GM12878 (cell line): ENCODE measurements around the gene PPP1R2. TPM values are rescaled to one million over a fixed set of nuclear protein-coding genes. Genes with fewer than 3 reads are reported as not detected.

Experiments
- ATAC-seq: fragments of 200-7000 bp; cut with Tn5 transposase; 3 replicates; pipeline ENCODE4 v1.9.1; 2020; ENCODE audit warnings: mild to moderate bottlenecking, moderate library complexity
- BruUV-seq: library from RNA; stranded (reverse); fragments of 400-500 nt; replicated peaks from 2 replicates; lab custom pipeline; 2021; lab: Mats Ljungman, UMichigan
- CTCF ChIA-PET: fragments of 300-600 bp; sonication (Branson Sonifier 250); formaldehyde crosslinking; extraction: SDS; loops from one replicate; lab custom pipeline; 2021; ENCODE audit warnings: inconsistent platforms; lab: Yijun Ruan, JAX
- POLR2A ChIA-PET: fragments of 350-600 bp; formaldehyde crosslinking; extraction: SDS; loops from one replicate; lab custom pipeline; 2021; ENCODE audit warnings: inconsistent platforms; lab: Charles Lee
- RAD21 ChIA-PET: fragments of 300-600 bp; sonication (Branson Sonifier 250); formaldehyde crosslinking; loops from one replicate; lab custom pipeline; 2023; ENCODE audit warnings: antibody characterized with exemption; ENCODE audit not compliant: unreplicated experiment; lab: Charles Lee
- SMC1A ChIA-PET: fragments of 300-600 bp; sonication (Branson Sonifier 250); formaldehyde crosslinking; loops from one replicate; lab custom pipeline; 2023; ENCODE audit not compliant: unreplicated experiment, uncharacterized antibody; lab: Charles Lee
- DNase-seq: peaks from one replicate; pipeline ENCODE4 v3.0.0-alpha.2; 2011; ENCODE audit warnings: low read depth, low spot score
- FAIRE-seq: peaks from 3 replicates; lab custom pipeline; 2011; peaks lifted over from hg19 to GRCh38; lab: Jason Lieb, UNC
- H2AFZ ChIP-seq: 2 replicates; pipeline ENCODE4 v1.6.0; 2011; ENCODE audit warnings: low read depth, low read length, control low read depth; ENCODE audit not compliant: control insufficient read depth
- H3K27ac ChIP-seq: 2 replicates; pipeline ENCODE4 v1.5.1; 2011; ENCODE audit warnings: control low read depth; ENCODE audit not compliant: control insufficient read depth, insufficient read depth
- H3K27me3 ChIP-seq, 2 experiments: replicated peaks in 1 of 2; 2 replicates each; pipeline versions ENCODE4 v1.6.0 to v1.6.1; 2011; ENCODE audit warnings: low read length in 1 of 2; ENCODE audit not compliant: control insufficient read depth in 2 of 2, insufficient read depth in 2 of 2
- H3K36me3 ChIP-seq, 2 experiments: 2 replicates each; pipeline ENCODE4 v1.5.1; 2011; ENCODE audit warnings: low read length in 1 of 2; ENCODE audit not compliant: control insufficient read depth in 2 of 2, insufficient read depth in 2 of 2
- H3K4me1 ChIP-seq: 2 replicates; pipeline ENCODE4 v1.6.1; 2011; ENCODE audit warnings: mild to moderate bottlenecking, low read length, moderate library complexity, mixed read lengths; ENCODE audit not compliant: control insufficient read depth, insufficient read depth
- H3K4me2 ChIP-seq: 2 replicates; pipeline ENCODE4 v1.6.0; 2011; ENCODE audit warnings: control low read depth; ENCODE audit not compliant: control insufficient read depth, insufficient read depth
- H3K4me3 ChIP-seq: fragments of 200-600 bp; sonication (generic); 2 replicates; pipeline ENCODE4 v1.5.1; 2016
- H3K79me2 ChIP-seq: 2 replicates; pipeline ENCODE4 v1.6.0; 2011; ENCODE audit warnings: low read length; ENCODE audit not compliant: control insufficient read depth, insufficient read depth
- H3K9ac ChIP-seq: 2 replicates; pipeline ENCODE4 v1.8.0; 2011; ENCODE audit warnings: low read length, control low read depth, mixed read lengths; ENCODE audit not compliant: control insufficient read depth, insufficient read depth
- H3K9me3 ChIP-seq: replicated peaks from 3 replicates; pipeline ENCODE4 v1.5.1; 2011; ENCODE audit warnings: mild to moderate bottlenecking, low read length; ENCODE audit not compliant: control insufficient read depth, insufficient read depth
- H4K20me1 ChIP-seq: 2 replicates; pipeline ENCODE4 v1.6.0; 2011; ENCODE audit not compliant: control insufficient read depth, insufficient read depth
- KAT2A ChIP-seq: conservative IDR thresholded peaks from 2 replicates; pipeline ENCODE4 v1.6.1; 2011; ENCODE audit warnings: low read depth, low read length; ENCODE audit not compliant: control insufficient read depth
- RAD51 ChIP-seq: fragments of 450-650 bp; IDR thresholded peaks from 2 replicates; pipeline ENCODE4 v1.6.1; 2016; ENCODE audit warnings: moderate library complexity, mild to moderate bottlenecking, inconsistent platforms
- SIN3A ChIP-seq: IDR thresholded peaks from 2 replicates; pipeline ENCODE4 v1.6.1; 2012; ENCODE audit warnings: low read depth, low read length, improper control_type of control experiment
- SMARCA5 ChIP-seq: fragments of 450-650 bp; IDR thresholded peaks from 2 replicates; pipeline ENCODE4 v1.6.1; 2017; ENCODE audit warnings: mild to moderate bottlenecking
- TBL1XR1 ChIP-seq: IDR thresholded peaks from 2 replicates; pipeline ENCODE4 v1.6.1; 2012; ENCODE audit warnings: low read depth, low read length, improper control_type of control experiment
- YBX1 ChIP-seq: fragments of 450-650 bp; IDR thresholded peaks from 2 replicates; pipeline ENCODE4 v1.6.1; 2016; ENCODE audit warnings: antibody characterized with exemption
- ZNF207 ChIP-seq: fragments of 450-650 bp; IDR thresholded peaks from 2 replicates; pipeline ENCODE4 v1.6.1; 2014; ENCODE audit warnings: antibody characterized with exemption, mild to moderate bottlenecking, borderline replicate concordance
- WGBS: methylation state at CpG from one replicate; pipeline ENCODE4 v1.1.6; 2016; ENCODE audit warnings: low lambda C conversion rate; ENCODE audit not compliant: insufficient replicate concordance, insufficient coverage; ENCODE audit errors: missing lambda C conversion rate; 5-methylcytosine and 5-hydroxymethylcytosine counted together
- in situ Hi-C: fragments of 300-500 bp; cut with MboI; formaldehyde crosslinking; loops from 9 replicates; pipeline ENCODE4 v1.14.3; 2018; ENCODE audit warnings: mixed read lengths
- intact Hi-C: fragments of 100-400 bp; cut with micrococcal nuclease; formaldehyde crosslinking; loops from one replicate; pipeline ENCODE4 v1.14.2; 2022; ENCODE audit not compliant: unreplicated experiment
- polyA plus RNA-seq, 11 experiments: library from polyadenylated mRNA; depleted of rRNA in 4 of 11; unstranded in 6 of 11; stranded (reverse) in 5 of 11; fragments of >200 nt; fragmentation: Nextera tagmentation in 4 of 11; fragmentation: Illumina TruSeq in 1 of 11; extraction: Ambion mirVana in 4 of 11; extraction: Trizol in 1 of 11; gene quantifications; 1 replicate in 1 of 11; 2 replicates in 10 of 11; pipeline versions ENCODE4 v1.2.1 to v1.2.3, GENCODE V29; 2011 to 2016; ENCODE audit warnings: inconsistent platforms in 2 of 11, missing spikeins in 2 of 11, low read depth in 1 of 11
- total RNA-seq, 4 experiments: library from RNA; depleted of rRNA in 3 of 4; stranded (reverse); fragments of >200 nt in 3 of 4; fragmentation: Illumina TruSeq in 1 of 4; extraction: Trizol in 1 of 4; gene quantifications; 2 replicates each; pipeline versions ENCODE4 v1.2.1 to v1.2.3, GENCODE V29; 2013 to 2021
- TF ChIP-seq, protein P1 (sequence below): fragments of 450-650 bp; IDR thresholded peaks from 2 replicates; pipeline ENCODE4 v1.6.1; 2018; ENCODE audit warnings: borderline replicate concordance, mild to moderate bottlenecking; ENCODE audit not compliant: partially characterized antibody
- TF ChIP-seq, protein P2 (sequence below): IDR thresholded peaks from 2 replicates; pipeline ENCODE4 v1.6.1; 2011; ENCODE audit warnings: borderline replicate concordance, low read depth, mild to moderate bottlenecking, moderate library complexity, low read length; ENCODE audit not compliant: insufficient read depth, poor library complexity, severe bottlenecking
- TF ChIP-seq, protein P3 (sequence below): IDR thresholded peaks from 2 replicates; pipeline ENCODE4 v1.6.1; 2011; ENCODE audit warnings: borderline replicate concordance, low read depth, mild to moderate bottlenecking, moderate library complexity, mixed read lengths, low read length; ENCODE audit not compliant: insufficient read depth; ENCODE audit errors: extremely low read length
- TF ChIP-seq, protein P4 (sequence below): fragments of 450-650 bp; IDR thresholded peaks from 2 replicates; pipeline ENCODE4 v1.6.1; 2017; ENCODE audit warnings: low read depth, mild to moderate bottlenecking, moderate library complexity
- TF ChIP-seq, protein P5 (sequence below): IDR thresholded peaks from 2 replicates; pipeline ENCODE4 v1.6.1; 2012; ENCODE audit warnings: improper control_type of control experiment, low read depth, low read length; ENCODE audit not compliant: insufficient replicate concordance

Gene PPP1R2
- total and polyA plus RNA-seq, 10 of the 15 experiments (the other 5 are each of a cell fraction or from before 2014, with no cell fraction given): 10.5 to 116 (median 46.9) TPM

DNA sequence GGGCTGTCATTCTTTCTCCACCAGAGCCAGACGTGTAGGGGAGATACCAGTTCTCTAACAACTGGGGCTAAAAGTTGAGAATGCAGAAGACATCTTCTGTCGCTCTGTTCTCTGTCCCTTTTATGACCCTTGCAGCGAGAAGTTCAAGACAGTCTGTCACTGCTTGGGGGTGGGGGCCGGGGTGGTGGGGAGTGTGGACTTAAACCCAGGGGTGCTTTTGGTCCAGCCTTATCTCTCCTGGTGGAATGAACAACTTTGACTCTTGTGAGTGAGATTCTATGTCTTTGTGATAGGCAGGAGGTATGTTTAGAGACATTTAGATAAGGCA lies 41.4 kb upstream of the PPP1R2 start:
- WGBS: 53% methylated on average over 4 of the region's 4 CpGs
- H3K27ac ChIP-seq: no peak overlapping the region
- POLR2A ChIA-PET: no interaction called here
- H3K27me3 ChIP-seq: no peaks in the 10 kb centered on the region
- no peaks in the 10 kb centered on the region for H3K36me3 ChIP-seq
- RAD21 ChIA-PET: interaction anchor here (0.7 kb wide), 1 partner anchor 30 kb away, joined by 3 read pairs; no protein-coding TSS in a partner anchor
- DNase-seq: no peak
- H3K4me2 ChIP-seq: no peak overlapping the region
- ATAC-seq: no peak
- H3K4me3 ChIP-seq: no peak overlapping the region
- no TSS peak for BruUV-seq
- peaks cover 4% of the 10 kb centered on the region; the same call in 1 of the 3 replicates for H3K9me3 ChIP-seq
- SMC1A ChIA-PET: interaction anchor here (1.3 to 1.7 kb wide), 2 partner anchors 10 to 11 kb away, joined by 4 to 5 read pairs; no protein-coding TSS in a partner anchor
- in situ Hi-C loops (no loop called here), intact Hi-C loops (no loop called here)
- H2AFZ ChIP-seq: no peak overlapping the region
- no peaks in the 10 kb centered on the region for H4K20me1 ChIP-seq
- H3K79me2 ChIP-seq: no peaks in the 10 kb centered on the region
- no peak overlapping the region for H3K9ac ChIP-seq
- H3K4me1 ChIP-seq: no peaks in the 10 kb centered on the region; the same call in 1 of the 2 replicates
- no peak for FAIRE-seq
- CTCF ChIA-PET: no interaction called here
- TF ChIP-seq, protein P1, sequence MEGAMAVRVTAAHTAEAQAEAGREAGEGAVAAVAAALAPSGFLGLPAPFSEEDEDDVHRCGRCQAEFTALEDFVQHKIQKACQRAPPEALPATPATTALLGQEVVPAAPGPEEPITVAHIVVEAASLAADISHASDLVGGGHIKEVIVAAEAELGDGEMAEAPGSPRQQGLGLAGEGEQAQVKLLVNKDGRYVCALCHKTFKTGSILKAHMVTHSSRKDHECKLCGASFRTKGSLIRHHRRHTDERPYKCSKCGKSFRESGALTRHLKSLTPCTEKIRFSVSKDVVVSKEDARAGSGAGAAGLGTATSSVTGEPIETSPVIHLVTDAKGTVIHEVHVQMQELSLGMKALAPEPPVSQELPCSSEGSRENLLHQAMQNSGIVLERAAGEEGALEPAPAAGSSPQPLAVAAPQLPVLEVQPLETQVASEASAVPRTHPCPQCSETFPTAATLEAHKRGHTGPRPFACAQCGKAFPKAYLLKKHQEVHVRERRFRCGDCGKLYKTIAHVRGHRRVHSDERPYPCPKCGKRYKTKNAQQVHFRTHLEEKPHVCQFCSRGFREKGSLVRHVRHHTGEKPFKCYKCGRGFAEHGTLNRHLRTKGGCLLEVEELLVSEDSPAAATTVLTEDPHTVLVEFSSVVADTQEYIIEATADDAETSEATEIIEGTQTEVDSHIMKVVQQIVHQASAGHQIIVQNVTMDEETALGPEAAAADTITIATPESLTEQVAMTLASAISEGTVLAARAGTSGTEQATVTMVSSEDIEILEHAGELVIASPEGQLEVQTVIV: no peak
- no peak for TF ChIP-seq SIN3A
- TF ChIP-seq, protein P2, sequence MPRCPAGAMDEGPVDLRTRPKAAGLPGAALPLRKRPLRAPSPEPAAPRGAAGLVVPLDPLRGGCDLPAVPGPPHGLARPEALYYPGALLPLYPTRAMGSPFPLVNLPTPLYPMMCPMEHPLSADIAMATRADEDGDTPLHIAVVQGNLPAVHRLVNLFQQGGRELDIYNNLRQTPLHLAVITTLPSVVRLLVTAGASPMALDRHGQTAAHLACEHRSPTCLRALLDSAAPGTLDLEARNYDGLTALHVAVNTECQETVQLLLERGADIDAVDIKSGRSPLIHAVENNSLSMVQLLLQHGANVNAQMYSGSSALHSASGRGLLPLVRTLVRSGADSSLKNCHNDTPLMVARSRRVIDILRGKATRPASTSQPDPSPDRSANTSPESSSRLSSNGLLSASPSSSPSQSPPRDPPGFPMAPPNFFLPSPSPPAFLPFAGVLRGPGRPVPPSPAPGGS: no peak
- no peak for TF ChIP-seq ZNF207
- TF ChIP-seq, protein P3, sequence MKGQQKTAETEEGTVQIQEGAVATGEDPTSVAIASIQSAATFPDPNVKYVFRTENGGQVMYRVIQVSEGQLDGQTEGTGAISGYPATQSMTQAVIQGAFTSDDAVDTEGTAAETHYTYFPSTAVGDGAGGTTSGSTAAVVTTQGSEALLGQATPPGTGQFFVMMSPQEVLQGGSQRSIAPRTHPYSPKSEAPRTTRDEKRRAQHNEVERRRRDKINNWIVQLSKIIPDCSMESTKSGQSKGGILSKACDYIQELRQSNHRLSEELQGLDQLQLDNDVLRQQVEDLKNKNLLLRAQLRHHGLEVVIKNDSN: no peak
- TF ChIP-seq, protein P4, sequence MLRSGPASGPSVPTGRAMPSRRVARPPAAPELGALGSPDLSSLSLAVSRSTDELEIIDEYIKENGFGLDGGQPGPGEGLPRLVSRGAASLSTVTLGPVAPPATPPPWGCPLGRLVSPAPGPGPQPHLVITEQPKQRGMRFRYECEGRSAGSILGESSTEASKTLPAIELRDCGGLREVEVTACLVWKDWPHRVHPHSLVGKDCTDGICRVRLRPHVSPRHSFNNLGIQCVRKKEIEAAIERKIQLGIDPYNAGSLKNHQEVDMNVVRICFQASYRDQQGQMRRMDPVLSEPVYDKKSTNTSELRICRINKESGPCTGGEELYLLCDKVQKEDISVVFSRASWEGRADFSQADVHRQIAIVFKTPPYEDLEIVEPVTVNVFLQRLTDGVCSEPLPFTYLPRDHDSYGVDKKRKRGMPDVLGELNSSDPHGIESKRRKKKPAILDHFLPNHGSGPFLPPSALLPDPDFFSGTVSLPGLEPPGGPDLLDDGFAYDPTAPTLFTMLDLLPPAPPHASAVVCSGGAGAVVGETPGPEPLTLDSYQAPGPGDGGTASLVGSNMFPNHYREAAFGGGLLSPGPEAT: no peak
- TF ChIP-seq RAD51: no peak
- no peak for TF ChIP-seq YBX1
- TF ChIP-seq SMARCA5: no peak
- TF ChIP-seq KAT2A: no peak
- TF ChIP-seq, protein P5, sequence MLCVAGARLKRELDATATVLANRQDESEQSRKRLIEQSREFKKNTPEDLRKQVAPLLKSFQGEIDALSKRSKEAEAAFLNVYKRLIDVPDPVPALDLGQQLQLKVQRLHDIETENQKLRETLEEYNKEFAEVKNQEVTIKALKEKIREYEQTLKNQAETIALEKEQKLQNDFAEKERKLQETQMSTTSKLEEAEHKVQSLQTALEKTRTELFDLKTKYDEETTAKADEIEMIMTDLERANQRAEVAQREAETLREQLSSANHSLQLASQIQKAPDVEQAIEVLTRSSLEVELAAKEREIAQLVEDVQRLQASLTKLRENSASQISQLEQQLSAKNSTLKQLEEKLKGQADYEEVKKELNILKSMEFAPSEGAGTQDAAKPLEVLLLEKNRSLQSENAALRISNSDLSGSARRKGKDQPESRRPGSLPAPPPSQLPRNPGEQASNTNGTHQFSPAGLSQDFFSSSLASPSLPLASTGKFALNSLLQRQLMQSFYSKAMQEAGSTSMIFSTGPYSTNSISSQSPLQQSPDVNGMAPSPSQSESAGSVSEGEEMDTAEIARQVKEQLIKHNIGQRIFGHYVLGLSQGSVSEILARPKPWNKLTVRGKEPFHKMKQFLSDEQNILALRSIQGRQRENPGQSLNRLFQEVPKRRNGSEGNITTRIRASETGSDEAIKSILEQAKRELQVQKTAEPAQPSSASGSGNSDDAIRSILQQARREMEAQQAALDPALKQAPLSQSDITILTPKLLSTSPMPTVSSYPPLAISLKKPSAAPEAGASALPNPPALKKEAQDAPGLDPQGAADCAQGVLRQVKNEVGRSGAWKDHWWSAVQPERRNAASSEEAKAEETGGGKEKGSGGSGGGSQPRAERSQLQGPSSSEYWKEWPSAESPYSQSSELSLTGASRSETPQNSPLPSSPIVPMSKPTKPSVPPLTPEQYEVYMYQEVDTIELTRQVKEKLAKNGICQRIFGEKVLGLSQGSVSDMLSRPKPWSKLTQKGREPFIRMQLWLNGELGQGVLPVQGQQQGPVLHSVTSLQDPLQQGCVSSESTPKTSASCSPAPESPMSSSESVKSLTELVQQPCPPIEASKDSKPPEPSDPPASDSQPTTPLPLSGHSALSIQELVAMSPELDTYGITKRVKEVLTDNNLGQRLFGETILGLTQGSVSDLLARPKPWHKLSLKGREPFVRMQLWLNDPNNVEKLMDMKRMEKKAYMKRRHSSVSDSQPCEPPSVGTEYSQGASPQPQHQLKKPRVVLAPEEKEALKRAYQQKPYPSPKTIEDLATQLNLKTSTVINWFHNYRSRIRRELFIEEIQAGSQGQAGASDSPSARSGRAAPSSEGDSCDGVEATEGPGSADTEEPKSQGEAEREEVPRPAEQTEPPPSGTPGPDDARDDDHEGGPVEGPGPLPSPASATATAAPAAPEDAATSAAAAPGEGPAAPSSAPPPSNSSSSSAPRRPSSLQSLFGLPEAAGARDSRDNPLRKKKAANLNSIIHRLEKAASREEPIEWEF: no peak
- TF ChIP-seq TBL1XR1: no peak
